ENCODE results near the gene TEK.

DNA sequence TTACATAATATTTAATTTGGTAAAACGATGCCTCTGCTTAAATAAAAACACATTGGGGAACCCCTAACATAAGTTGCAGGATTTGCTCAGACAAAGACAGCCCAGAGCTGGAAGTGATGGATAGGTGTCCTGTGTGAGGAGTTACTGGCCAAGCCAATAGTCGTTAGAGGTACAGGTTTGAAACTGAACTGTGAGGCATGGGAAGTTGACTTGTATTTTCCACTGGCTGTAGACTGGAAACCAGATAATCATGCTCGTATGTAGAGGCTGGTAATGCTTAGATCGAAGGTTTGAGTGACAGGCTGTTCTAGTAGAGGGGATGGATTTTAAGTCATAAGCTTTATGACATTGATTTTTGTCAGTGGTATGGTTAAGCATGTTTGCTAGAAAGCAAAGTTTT is 24.8 kb downstream of the TEK start:
- TF ChIP-seq, protein P1, sequence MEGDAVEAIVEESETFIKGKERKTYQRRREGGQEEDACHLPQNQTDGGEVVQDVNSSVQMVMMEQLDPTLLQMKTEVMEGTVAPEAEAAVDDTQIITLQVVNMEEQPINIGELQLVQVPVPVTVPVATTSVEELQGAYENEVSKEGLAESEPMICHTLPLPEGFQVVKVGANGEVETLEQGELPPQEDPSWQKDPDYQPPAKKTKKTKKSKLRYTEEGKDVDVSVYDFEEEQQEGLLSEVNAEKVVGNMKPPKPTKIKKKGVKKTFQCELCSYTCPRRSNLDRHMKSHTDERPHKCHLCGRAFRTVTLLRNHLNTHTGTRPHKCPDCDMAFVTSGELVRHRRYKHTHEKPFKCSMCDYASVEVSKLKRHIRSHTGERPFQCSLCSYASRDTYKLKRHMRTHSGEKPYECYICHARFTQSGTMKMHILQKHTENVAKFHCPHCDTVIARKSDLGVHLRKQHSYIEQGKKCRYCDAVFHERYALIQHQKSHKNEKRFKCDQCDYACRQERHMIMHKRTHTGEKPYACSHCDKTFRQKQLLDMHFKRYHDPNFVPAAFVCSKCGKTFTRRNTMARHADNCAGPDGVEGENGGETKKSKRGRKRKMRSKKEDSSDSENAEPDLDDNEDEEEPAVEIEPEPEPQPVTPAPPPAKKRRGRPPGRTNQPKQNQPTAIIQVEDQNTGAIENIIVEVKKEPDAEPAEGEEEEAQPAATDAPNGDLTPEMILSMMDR (IDR thresholded peaks at IDR 0.05; ENCODE audit: low read depth, low read length), result no peak
- TF ChIP-seq EZH2phosphoT487 (IDR thresholded peaks at IDR 0.05; ENCODE audit: low read depth), result no peak

All from OCI-LY3 (cell line).